HUES64 (cell line): ENCODE results near the gene C1orf210.

Source experiments
- H3K27ac ChIP-seq: 2 replicates; pipeline ENCODE4 v1.7.0; 2013; ENCODE audit warnings: low read depth, low read length, inconsistent platforms
- H3K27me3 ChIP-seq: 2 replicates; pipeline ENCODE4 v1.6.1; 2013; ENCODE audit warnings: mild to moderate bottlenecking, low read length; ENCODE audit not compliant: insufficient read depth
- H3K36me3 ChIP-seq: 2 replicates; pipeline ENCODE4 v1.6.1; 2013; ENCODE audit warnings: mild to moderate bottlenecking, low read length; ENCODE audit not compliant: insufficient read depth
- H3K4me1 ChIP-seq: 2 replicates; pipeline ENCODE4 v1.6.1; 2013; ENCODE audit warnings: mild to moderate bottlenecking, low read length, moderate library complexity; ENCODE audit not compliant: insufficient read depth
- H3K4me3 ChIP-seq: 2 replicates; pipeline ENCODE4 v1.5.1; 2013; ENCODE audit warnings: mild to moderate bottlenecking, low read length, moderate library complexity
- H3K9ac ChIP-seq: 2 replicates; pipeline ENCODE4 v1.6.1; 2013; ENCODE audit warnings: mild to moderate bottlenecking, low read depth, low read length
- H3K9me3 ChIP-seq: 2 replicates; pipeline ENCODE4 v1.6.1; 2013; ENCODE audit warnings: low read depth, low read length; ENCODE audit not compliant: insufficient read depth
- WGBS: fragments of 150-250, 120-280 bp; methylation state at CpG from one replicate; pipeline ENCODE4 v1.1.7; 2013; ENCODE audit warnings: missing lambda C conversion rate; 5-methylcytosine and 5-hydroxymethylcytosine counted together

The C1orf210 gene

GRCh38 chr1:43311521-43311920 is 26.1 kb upstream of the C1orf210 start:
- Histone ChIP-seq H3K4me3 (no peak overlapping the region), H3K27ac (no peak overlapping the region), H3K36me3 (no peaks in the 10 kb centered on the region), H3K27me3 (no peaks in the 10 kb centered on the region), H3K9ac (no peak overlapping the region), H3K9me3 (no peaks in the 10 kb centered on the region), H3K4me1 (no peaks in the 10 kb centered on the region)
- 93% methylated on average over 9 of the region's 9 CpGs for WGBS

GRCh38 chr1:43309405-43310025 is 24.1 kb upstream of the C1orf210 start:
- Histone ChIP-seq H3K27me3 (no peaks in the 10 kb centered on the region), H3K4me1 (no peaks in the 10 kb centered on the region), H3K9ac (no peak overlapping the region), H3K9me3 (no peaks in the 10 kb centered on the region), H3K4me3 (no peak overlapping the region), H3K27ac (no peak overlapping the region), H3K36me3 (no peaks in the 10 kb centered on the region)
- 92% methylated on average over 13 of the region's 13 CpGs for WGBS

GRCh38 chr1:43308635-43309404 is 23.4 kb upstream of the C1orf210 start:
- 0 out of 2 replicates have a peak, but pooled peaks cover 3% of the 10 kb centered on the region for H3K4me1 ChIP-seq
- H3K27me3 ChIP-seq, result no peaks in the 10 kb centered on the region
- no peak overlapping the region for H3K9ac ChIP-seq
- H3K9me3 ChIP-seq, result no peaks in the 10 kb centered on the region
- H3K4me3 ChIP-seq, result no peak overlapping the region
- WGBS, result 92% methylated on average over 20 of the region's 20 CpGs
- H3K27ac ChIP-seq, result no peak overlapping the region
- no peaks in the 10 kb centered on the region for H3K36me3 ChIP-seq

- WGBS, result 90% methylated on average over 9 of the region's 9 CpGs
- H3K4me3 ChIP-seq, result no peak overlapping the region
- H3K27ac ChIP-seq, result no peak overlapping the region
- no peak overlapping the region for H3K9ac ChIP-seq
- H3K9me3 ChIP-seq, result no peaks in the 10 kb centered on the region
- H3K36me3 ChIP-seq, result no peaks in the 10 kb centered on the region
- no peaks in the 10 kb centered on the region for H3K27me3 ChIP-seq
- 0 out of 2 replicates have a peak, but pooled peaks cover 3% of the 10 kb centered on the region for H3K4me1 ChIP-seq
Measured at GRCh38 chr1:43307458-43308158, 22.2 kb upstream of the C1orf210 start.

GRCh38 chr1:43306688-43307457 is 21.5 kb upstream of the C1orf210 start:
- Histone ChIP-seq H3K27me3 (no peaks in the 10 kb centered on the region), H3K36me3 (no peaks in the 10 kb centered on the region)

GRCh38 chr1:43305926-43306687 is 20.7 kb upstream of the C1orf210 start:
- H3K36me3 ChIP-seq, result no peaks in the 10 kb centered on the region
- 90% methylated on average over 6 of the region's 6 CpGs for WGBS

More at GRCh38 chr1:43306688-43307457, 21.5 kb upstream of the C1orf210 start:
- no peak overlapping the region for H3K27ac ChIP-seq
- H3K9me3 ChIP-seq, result no peaks in the 10 kb centered on the region
- no peak overlapping the region for H3K4me3 ChIP-seq
- H3K4me1 ChIP-seq, result 0 out of 2 replicates have a peak, but pooled peaks cover 3% of the 10 kb centered on the region
- 94% methylated on average over 17 of the region's 17 CpGs for WGBS
- no peak overlapping the region for H3K9ac ChIP-seq

GRCh38 chr1:43305461-43305860 is 20.1 kb upstream of the C1orf210 start:
- Histone ChIP-seq H3K36me3 (no peaks in the 10 kb centered on the region), H3K4me3 (no peak overlapping the region), H3K9ac (no peak overlapping the region), H3K4me1 (0 out of 2 replicates have a peak, but pooled peaks cover 3% of the 10 kb centered on the region), H3K27me3 (no peaks in the 10 kb centered on the region), H3K27ac (no peak overlapping the region), H3K9me3 (no peaks in the 10 kb centered on the region)
- WGBS, result 92% methylated on average over 3 of the region's 3 CpGs

More at GRCh38 chr1:43305926-43306687, 20.7 kb upstream of the C1orf210 start:
- no peaks in the 10 kb centered on the region for H3K9me3 ChIP-seq
- no peak overlapping the region for H3K27ac ChIP-seq
- H3K4me1 ChIP-seq, result 0 out of 2 replicates have a peak, but pooled peaks cover 3% of the 10 kb centered on the region
- H3K4me3 ChIP-seq, result no peak overlapping the region
- H3K27me3 ChIP-seq, result no peaks in the 10 kb centered on the region
- no peak overlapping the region for H3K9ac ChIP-seq

GRCh38 chr1:43304771-43305300 is 19.5 kb upstream of the C1orf210 start:
- H3K4me1 ChIP-seq, result 0 out of 2 replicates have a peak, but pooled peaks cover 3% of the 10 kb centered on the region
- H3K27me3 ChIP-seq, result no peaks in the 10 kb centered on the region
- no peak overlapping the region for H3K4me3 ChIP-seq
- 96% methylated on average over 46 of the region's 46 CpGs for WGBS
- no peaks in the 10 kb centered on the region for H3K9me3 ChIP-seq
- H3K27ac ChIP-seq, result no peak overlapping the region
- H3K36me3 ChIP-seq, result no peaks in the 10 kb centered on the region
- no peak overlapping the region for H3K9ac ChIP-seq

GRCh38 chr1:43304314-43304681 is 18.9 kb upstream of the C1orf210 start:
- Histone ChIP-seq H3K9ac (no peak overlapping the region), H3K9me3 (no peaks in the 10 kb centered on the region), H3K27me3 (no peaks in the 10 kb centered on the region), H3K4me3 (no peak overlapping the region), H3K36me3 (no peaks in the 10 kb centered on the region), H3K4me1 (0 out of 2 replicates have a peak, but pooled peaks cover 3% of the 10 kb centered on the region), H3K27ac (no peak overlapping the region)
- 84% methylated on average over 8 of the region's 8 CpGs for WGBS
